ENCODE measurements around the gene TAF11L2. TPM values are rescaled to one million over a fixed set of nuclear protein-coding genes. Genes with fewer than 3 reads are reported as not detected.

TAF11L2 gene
- total RNA-seq: not detected

GRCh38 chr5:17497931-17498330, at the start of gene TAF11L2:
Gene TAF11L2, plus strand, starts transcription at chr5:17498231.

DNA sequence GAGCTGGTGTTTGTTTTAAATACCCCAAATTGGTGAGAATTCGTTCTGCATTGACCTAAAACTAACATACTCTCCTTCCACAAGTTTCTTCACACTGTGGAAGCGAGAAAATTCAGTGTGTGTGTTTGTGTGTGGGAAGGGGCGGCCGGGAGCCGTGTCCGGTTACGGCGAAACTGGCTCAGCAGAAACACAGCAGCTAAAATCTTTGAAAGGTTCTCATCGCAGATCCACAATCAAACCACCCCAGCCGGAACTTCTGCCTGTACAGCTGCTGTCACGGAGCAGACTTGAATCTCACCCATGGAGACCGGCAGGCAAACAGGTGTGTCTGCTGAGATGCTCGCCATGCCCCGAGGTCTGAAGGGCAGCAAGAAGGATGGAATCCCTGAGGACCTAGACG, 20.0 kb downstream of the TAF11L2 start, which contains the start of gene TAF11L3:
Gene TAF11L3 (plus strand): TSS at position 301 of the 400 bp plus-strand sequence.

DNA sequence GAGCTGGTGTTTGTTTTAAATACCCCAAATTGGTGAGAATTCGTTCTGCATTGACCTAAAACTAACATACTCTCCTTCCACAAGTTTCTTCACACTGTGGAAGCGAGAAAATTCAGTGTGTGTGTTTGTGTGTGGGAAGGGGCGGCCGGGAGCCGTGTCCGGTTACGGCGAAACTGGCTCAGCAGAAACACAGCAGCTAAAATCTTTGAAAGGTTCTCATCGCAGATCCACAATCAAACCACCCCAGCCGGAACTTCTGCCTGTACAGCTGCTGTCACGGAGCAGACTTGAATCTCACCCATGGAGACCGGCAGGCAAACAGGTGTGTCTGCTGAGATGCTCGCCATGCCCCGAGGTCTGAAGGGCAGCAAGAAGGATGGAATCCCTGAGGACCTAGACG, 23.5 kb downstream of the TAF11L2 start, which contains the start of gene TAF11L4:
Gene TAF11L4 (plus strand): TSS at position 301 of the 400 bp plus-strand sequence.

DNA sequence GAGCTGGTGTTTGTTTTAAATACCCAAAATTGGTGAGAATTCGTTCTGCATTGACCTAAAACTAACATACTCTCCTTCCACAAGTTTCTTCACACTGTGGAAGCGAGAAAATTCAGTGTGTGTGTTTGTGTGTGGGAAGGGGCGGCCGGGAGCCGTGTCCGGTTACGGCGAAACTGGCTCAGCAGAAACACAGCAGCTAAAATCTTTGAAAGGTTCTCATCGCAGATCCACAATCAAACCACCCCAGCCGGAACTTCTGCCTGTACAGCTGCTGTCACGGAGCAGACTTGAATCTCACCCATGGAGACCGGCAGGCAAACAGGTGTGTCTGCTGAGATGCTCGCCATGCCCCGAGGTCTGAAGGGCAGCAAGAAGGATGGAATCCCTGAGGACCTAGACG, 26.9 kb downstream of the TAF11L2 start, which contains the start of gene TAF11L5:
Gene TAF11L5 (plus strand): TSS at position 301 of the 400 bp plus-strand sequence.

DNA sequence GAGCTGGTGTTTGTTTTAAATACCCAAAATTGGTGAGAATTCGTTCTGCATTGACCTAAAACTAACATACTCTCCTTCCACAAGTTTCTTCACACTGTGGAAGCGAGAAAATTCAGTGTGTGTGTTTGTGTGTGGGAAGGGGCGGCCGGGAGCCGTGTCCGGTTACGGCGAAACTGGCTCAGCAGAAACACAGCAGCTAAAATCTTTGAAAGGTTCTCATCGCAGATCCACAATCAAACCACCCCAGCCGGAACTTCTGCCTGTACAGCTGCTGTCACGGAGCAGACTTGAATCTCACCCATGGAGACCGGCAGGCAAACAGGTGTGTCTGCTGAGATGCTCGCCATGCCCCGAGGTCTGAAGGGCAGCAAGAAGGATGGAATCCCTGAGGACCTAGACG, 30.3 kb downstream of the TAF11L2 start, which contains the start of gene TAF11L6:
Gene TAF11L6 (plus strand): TSS at position 301 of the 400 bp plus-strand sequence.

Small RNA genes within 50 kb of the gene (small RNA-seq; reads per million reads assigned to genes)
- gene AC106774.3: not detected

Other genes starting within 250 kb of the TAF11L2 start
- not detected for gene TAF11L3, start 20.1 kb downstream of the TAF11L2 start, total RNA-seq
- gene TAF11L4, start 23.6 kb downstream of the TAF11L2 start, total RNA-seq: not detected
- gene TAF11L5, start 27.0 kb downstream of the TAF11L2 start, total RNA-seq: not detected
- gene TAF11L6, start 30.4 kb downstream of the TAF11L2 start, total RNA-seq: not detected
- not detected for gene TAF11L7, start 87.5 kb downstream of the TAF11L2 start, total RNA-seq
- not detected for gene TAF11L8, start 92.7 kb downstream of the TAF11L2 start, total RNA-seq
- not detected for gene TAF11L9, start 96.2 kb downstream of the TAF11L2 start, total RNA-seq
- gene TAF11L10, start 99.6 kb downstream of the TAF11L2 start, total RNA-seq: not detected
- not detected for gene TAF11L11, start 106.0 kb downstream of the TAF11L2 start, total RNA-seq
- gene TAF11L12, start 112.2 kb downstream of the TAF11L2 start, total RNA-seq: not detected
- gene TAF11L13, start 133.9 kb downstream of the TAF11L2 start, total RNA-seq: not detected
- gene TAF11L14, start 136.2 kb downstream of the TAF11L2 start, total RNA-seq: not detected